Eye (tissue), 1 donor: ENCODE data around the gene CCT3.
A peak's percentile ranks its signal among the peaks of the same experiment; 100 is the strongest.

Source experiments
- DNase-seq: peaks from one replicate; pipeline ENCODE4 v3.0.0-alpha.2; 2015

Gene CCT3

DNA sequence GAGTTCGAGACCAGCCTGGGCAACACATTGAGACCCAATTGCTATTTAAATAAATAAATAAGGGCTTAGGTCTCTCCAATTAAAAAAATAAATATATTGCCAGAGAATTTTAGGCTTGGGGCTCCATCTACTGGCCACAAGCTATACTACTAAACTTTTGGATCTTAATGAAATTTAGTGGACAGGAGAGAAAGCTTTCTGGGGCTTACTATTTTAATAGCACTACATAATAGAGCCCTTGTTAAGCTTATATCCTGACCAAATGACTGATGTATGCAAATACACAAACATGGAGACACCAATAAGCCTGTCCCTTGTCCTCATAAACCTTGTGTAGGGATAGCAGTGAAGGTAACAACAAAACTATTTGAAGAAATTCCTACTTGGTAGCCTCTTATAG lies 18.4 kb downstream of the CCT3 start:
- DNase-seq: peak; percentile 46

DNA sequence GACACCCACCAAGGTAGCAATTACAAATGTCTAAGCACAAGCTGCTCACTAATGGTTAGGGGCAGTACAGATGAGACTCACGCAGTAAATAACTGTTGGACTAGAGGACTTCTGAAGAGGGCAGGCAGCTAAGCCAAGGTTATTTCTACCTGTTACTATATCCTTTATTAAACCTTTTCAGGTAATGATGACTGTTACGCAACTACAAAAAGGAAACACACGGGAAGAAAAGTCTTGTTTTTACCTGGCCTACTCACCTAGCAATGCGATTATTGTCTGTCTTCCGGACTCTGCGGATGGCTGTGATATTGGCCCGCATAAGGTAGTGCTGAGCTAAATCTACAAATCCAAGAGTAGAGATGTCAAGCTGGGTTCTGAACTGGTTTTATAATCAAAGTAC lies 21.2 kb downstream of the CCT3 start:
- DNase-seq: no peak

DNA sequence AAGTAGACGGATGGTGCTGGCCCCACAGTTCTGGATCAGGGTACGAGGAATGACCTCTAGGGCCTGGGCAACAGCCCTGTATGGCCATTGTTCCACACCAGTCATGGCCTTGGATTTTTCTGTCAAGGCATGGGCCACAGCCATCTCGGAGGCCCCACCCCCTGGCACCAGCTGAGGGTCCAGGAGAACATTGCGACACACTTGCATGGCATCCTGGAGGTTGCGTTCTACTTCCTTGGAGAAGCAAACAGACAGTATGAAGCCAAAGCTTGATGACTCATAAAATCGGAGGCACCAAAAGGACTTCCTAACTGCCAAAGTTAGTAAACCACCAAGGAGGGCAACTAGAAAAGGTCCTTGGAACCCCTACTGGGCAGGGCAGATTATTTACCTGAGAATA lies 27.1 kb downstream of the CCT3 start:
- no peak for DNase-seq

DNA sequence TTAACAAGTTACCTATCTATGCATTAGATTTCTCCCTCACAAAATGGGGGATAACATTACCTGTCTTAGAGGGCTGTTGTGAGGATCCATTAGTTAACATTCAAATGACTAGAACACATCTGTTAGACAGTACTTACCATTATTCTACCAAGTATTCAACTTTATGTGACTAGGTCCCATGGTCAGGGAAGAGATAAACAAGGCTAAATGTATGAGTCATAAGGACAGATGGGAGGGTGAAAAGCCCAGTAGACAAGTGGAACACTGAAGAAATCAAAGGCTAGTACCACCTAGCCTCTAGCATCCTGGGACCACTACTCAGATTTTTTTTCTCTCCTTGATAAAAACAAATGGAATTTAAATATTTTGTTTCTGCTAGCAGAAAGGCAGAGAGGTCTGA lies 30.0 kb downstream of the CCT3 start:
- no peak for DNase-seq

DNA sequence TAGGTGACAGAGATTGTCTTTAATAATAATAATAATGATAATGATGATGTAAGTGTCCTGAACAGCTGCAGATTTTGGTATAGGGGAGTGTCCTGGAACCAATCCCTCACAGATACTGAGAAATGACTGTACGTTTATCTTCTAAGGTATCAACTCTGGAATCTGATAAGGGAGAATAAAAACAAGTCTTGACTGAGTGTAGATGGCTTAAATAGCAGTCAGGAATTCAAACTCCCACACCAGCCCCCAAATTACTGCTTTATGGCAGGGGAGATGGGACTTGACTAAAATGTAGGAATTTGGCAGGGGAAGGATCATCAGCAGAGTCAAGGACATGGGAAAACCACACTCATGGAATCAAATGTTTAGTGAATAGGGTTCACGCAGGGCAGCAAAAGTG lies 32.9 kb downstream of the CCT3 start:
- DNase-seq: no peak

DNA sequence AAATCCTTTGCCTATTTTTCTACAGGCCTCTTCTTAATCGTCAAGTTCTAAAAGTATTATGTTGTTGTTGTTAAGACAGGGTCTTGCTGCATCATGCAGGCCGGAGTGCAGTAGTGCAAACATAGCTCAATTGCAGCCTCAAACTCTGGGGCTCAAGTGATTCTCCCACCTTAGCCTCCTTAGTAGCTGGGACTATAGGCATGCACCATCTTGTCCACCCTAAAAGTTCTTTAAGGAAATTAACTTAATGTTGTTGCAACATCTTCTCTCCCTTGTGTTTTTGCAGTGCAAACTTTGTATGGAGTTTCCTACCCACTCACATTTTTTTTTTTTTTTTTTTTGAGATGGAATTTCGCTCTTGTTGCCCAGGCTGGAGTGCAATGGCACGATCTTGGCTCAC lies 34.9 kb downstream of the CCT3 start:
- no peak for DNase-seq

DNA sequence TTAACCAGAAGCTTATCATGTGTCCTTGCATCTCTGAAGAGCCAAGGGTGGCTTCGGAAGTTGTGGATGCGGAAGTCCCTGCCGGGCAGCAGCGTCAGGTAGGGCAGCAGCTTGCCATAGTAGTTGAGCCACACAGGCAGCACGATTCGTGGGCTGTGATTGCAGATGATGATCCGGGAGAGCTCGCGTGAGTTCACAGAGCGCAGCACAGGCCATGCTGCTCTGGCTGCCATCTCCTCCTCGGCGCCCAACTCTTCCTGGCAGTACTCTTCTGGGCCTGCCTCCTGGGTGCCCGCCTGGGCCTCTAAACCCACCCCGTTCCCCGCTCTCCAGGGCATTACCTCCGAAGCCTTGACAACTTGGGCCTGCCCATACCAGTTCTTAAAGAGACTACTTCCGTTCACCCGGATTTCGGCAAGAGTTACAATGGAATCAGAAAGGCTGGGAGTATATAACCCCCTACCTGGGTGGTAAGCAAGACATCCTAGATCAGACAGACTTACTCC lies 39.2 kb downstream of the CCT3 start, which contains the start of gene VHLL:
TSS of gene VHLL (minus strand) at position 456 of the 506 bp plus-strand sequence. CDS start at position 338, 118 bp downstream.
- no peak for DNase-seq

DNA sequence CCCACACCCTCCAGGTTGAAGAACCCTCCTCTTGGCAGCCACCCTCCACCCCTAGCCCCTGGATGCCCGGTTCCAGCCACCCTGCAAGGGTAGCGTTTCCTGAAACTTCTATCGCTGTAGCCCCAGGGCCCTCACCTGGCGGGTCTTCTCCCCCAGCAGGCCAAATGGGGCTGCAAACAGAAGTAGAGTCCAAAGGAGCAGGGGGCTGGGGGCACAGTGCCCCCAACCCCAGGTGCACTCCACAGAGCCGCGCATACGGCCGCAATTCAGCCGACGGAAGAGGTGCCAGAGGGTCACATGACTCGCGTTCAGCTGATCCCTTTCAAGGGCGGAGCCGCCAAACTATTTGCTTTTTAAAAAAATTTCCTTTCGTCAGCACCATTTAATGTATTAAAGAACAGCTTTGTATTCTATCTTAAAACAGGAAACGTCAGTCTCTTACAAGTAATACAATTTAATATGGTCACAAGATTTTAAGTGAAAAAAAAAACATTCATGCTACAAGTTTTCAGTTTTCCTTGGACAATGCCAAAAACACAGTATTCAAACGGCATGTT lies 42.6 kb downstream of the CCT3 start, which contains the start of gene GLMP:
TSS of gene GLMP (minus strand) at position 289 of the 557 bp plus-strand sequence. CDS start at position 255, 34 bp downstream.
- DNase-seq: peak; percentile 81

DNA sequence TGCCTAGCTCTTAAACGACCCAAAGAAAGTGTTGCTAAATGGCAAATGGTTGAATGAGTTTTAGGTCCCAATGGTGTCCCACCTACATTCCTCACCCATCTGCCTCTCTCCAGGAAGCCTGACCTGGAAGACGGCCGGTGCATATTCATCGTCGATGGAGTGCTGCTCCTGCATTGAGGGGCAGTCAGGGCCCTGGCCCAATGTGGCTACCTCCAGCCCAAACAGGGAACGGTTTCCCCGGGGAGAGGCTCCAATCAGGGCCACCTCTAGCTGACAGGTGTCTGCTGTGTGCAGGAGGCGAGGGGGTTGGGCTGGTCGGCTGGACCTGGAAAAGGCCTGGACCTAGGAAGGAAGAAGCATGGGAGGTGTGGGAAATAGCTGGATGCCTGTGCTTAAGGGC lies 44.2 kb downstream of the CCT3 start:
- DNase-seq: no peak

DNA sequence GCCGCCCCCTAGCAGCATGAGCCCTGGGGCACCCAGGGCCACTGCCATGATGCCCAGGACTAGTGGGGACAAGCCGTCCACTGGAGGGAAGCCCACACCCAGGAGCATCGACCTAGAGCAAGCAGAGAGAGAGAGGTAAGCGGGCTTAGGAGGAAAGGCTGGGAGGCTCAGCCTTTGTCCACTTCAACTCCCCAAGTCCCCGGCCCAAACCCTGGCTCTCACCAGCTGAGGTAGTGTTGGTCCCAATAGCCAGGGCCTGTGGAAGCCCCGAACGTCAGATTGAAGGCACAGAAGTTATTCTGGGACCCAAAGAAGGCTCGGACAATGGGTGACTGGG lies 45.0 kb downstream of the CCT3 start:
- DNase-seq: no peak

DNA sequence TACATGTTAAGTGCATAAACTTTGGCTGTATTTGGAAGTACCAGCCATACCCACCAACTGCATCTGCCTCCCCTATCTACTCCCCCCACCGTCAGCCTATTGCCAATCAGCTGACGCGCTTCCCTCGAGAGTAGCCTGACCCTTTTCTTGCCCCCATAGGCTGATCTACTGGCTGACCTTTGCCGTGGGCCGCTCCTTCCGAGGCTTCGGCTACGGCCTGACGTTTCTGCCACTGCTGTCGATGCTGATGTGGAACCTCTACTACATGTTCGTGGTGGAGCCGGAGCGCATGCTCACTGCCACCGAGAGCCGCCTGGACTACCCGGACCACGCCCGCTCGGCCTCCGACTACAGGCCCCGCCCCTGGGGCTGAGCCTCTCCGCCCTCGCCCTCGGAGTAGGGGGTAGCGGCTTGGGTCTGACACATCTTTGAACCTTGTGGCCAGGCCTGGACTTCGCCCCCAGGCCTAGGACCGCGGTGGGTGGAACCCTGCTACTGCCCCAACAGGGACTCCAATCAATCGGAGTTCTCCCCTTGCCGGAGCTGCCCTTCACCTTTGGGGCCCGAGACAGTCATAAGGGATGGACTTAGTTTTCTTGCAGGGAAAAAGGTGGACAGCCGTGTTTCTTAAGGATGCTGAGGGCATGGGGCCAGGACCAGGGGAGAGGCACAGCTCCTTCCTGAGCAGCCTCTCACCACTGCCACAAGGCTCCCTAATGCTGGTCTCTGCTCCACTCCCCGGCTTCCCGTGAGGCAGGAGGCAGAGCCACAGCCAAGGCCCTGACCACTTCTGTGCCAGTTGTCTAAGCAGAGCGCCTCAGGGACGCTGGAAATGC lies 46.6 kb downstream of the CCT3 start:
- peak; percentile 90 for DNase-seq

DNA sequence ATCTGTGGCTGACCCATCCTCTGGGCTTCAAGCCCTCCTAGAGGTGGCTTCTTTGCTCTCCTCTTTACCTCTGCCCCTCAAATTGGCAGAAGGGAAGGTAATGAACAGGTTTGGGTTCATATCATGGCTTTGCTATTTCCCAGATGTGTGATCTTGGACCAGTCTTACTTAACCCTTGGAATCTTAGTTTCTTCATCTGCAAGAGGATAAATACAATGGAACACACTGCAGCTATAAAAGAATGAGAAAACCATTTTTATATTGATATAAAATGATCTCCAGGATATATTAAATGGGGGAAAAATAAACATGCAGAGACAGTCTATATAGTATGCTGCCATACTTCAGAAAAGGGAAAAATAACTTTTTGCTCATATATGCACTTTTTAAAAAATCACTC lies 48.2 kb downstream of the CCT3 start:
- DNase-seq: no peak

DNA sequence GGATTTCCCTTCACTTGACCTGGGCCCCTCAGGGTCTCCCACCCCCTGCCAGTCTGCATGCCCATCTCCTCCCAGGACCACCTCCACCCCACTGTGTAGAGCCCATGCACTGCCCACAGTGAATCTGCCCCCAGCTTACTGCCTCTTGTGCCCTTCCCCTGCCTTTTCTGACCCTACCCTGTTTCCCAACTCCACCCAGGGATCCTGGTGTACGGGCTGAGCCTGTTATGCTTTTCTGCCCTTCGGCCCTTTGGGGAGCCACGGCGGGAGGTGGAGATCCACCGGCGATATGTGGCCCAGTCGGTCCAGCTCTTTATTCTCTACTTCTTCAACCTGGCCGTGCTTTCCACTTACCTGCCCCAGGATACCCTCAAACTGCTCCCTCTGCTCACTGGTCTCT lies 52.0 kb downstream of the CCT3 start:
- DNase-seq: no peak

DNA sequence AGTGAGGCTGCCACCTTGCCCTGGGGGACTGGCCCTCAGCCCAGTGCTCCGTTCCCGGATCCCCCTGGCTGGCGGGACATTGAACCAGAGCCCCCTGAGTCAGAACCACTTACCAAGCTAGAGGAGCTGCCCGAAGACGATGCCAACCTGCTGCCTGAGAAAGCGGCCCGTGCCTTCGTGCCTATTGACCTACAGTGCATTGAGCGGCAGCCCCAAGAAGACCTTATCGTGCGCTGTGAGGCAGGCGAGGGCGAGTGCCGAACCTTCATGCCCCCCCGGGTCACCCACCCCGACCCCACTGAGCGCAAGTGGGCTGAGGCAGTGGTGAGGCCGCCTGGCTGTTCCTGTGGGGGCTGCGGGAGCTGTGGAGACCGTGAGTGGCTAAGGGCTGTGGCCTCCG lies 52.7 kb downstream of the CCT3 start:
- no peak for DNase-seq

DNA sequence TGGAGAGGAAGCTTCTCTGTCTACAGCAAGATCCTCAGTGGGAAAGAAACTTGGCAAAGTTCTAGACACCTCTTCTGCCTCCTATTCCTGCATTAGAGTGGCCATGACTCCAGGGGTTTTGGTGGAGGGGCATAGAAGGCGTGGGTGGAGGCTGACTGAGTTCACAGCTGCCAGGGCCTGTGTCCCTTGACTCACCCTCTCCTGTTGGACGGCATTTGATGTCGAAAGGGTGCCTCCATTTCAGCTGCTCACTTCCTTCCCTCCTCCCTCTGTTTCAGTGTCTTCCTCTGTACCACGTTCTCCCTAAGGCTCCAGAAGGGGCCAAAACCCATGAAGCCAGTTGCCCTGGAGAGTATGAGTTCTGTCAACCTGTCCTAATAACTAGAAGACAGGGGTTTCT lies 53.3 kb downstream of the CCT3 start:
- DNase-seq: no peak

DNA sequence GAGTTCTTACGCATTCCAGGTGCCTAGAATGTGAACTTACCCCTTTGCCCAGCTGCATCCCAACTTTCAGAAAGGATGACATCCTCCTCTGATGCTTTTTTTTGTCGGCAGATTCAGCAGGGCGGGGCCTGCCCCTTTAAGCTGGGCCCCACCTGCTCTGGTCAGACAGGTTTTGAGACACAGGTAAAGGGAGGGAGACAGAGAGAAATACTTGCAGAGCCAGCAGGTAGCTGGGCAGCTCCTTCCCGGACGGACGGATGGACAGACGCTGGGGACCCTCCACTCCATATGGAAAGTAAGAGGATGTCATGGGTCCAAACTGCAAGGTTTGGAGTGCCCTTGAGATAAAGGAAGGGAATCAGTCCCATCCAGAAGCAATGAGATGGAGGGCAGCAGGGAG lies 54.0 kb downstream of the CCT3 start, which contains the start of gene TMEM79:
TSS of gene TMEM79 (plus strand) at position 214 of the 400 bp plus-strand sequence. CDS start 902 bp downstream, outside the sequence.
- no peak for DNase-seq

DNA sequence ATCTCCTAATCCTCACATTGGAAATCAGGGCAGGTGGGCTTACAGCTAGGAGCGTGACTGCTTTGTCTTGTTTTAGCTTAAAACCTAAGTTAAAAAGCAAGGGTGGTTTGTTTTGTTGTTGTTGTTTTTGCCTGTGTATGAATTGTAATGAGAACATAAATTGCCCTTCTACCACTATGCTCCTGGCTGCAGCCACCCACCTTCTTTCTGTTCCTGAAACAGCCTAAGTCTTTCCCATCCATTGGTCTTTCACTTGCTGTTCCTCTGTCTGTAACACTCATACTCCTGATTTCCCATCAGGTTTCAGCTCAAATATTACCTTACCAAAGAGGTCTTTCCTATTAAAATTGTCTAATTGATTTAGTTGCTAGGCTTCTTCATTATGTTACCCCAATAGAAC lies 54.6 kb downstream of the CCT3 start:
- no peak for DNase-seq

DNA sequence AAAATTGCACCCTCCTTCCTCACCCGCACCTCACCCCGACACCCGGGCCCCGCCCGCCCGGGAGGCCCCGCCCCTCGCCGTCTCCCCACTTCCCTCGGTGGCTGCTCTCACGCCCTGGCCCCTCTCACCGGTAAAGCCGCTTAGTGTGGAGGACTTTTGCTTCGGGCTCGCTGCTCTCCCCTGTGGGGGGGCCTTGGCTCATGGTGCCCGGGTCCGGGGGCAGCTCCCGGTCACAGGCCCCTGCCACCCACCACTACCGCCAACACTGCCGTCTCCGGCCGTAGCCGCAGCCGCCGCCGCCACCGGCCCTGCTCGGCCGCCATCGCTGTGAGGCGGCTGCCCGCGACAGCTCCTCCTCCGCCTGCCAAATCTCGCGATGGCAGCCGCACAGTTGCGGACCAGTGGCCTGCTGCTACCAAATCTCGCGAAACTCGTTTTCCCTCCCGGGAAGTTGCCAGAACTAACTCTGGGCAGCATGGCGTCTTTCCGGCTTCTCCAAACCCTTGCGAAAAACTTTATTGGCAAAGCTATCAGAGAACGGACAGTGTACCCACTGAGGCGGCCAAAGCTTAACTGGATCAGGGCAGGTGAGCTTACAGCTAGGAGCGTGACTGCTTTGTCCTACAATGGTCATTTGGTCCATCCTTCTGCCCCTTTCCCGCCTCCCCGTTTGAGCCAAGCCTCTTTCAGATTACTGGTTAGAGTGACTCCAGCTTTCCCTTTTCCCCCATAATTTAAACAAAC lies 55.4 kb downstream of the CCT3 start, which contains the start of gene SMG5:
TSS of gene SMG5 (minus strand) at position 347 of the 744 bp plus-strand sequence. CDS start at position 202, 145 bp downstream.
- DNase-seq: peak; percentile 99

DNA sequence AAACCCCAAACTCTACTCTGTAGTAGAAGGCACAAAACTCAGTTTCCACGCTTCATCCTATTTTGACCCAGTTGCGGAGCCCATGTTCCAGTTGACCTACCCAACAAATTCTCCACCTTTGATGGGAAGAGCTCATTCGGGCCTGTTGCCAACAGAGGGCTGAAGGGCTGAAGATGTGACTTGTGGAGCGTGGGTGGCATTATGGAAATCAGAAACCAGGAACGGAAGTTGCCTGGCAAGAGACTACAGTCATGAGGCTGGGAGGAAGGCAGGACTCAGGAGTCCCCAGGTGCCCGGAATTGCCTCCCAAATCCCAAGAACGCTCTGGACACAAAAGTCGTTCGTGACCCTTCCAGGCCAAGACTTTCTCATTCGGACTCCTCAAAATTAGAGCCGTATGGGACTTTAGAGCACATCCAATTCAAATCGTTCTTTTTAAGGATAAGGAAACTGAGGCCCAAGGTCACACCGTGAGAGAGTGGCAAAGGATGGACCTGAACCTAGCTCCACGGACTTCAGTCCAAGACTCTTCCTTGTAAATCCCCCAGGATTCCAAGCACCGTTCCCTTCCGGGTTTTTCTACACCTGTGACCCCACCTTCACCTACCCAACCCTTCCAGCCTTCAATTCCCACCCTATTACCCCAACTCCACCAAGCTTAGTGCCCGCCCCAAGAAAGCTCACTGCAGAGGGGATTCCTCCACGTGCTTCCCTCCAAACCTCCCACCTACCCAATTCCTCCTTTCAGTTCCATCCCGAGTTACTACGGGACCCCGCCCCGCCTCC lies 56.2 kb downstream of the CCT3 start:
- DNase-seq: peak; percentile 8

DNA sequence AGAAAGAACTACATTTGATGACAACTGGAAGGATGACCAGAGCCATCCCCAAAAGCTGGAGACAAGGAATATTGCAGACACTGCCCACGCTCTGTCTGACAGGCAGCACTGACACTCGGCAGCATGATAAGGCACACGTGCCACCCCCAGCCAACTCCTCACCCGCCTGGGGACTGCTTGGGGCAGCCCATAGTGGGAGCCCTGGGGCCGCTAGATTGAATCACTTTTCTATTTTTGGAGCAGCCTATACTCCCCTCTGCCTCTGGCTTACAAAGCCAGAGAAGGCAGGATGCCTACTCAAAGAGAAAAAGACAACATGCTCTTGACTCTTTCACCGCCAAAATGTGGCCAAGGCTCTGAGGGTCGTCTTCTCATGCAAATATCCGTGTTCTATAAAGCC lies 56.8 kb downstream of the CCT3 start:
- DNase-seq: no peak

DNA sequence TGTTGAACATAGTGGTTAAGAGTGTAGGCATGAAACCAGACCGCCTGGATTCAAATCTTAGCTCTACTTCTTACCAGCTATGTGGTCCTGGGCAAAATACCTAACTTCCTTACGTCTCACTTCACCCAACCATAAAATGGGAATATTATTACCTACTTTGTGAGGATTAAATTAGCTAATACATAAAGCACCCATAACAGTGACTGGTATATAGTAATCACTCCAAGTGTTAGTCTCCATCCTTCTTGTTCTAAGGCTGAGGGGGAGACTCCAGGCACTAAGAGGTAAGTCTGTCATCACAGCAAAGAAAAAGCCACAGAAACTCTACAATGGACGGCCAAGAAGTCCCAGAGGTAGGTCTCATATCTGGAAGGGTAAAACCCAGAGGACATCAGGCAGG lies 58.3 kb downstream of the CCT3 start:
- DNase-seq: no peak

DNA sequence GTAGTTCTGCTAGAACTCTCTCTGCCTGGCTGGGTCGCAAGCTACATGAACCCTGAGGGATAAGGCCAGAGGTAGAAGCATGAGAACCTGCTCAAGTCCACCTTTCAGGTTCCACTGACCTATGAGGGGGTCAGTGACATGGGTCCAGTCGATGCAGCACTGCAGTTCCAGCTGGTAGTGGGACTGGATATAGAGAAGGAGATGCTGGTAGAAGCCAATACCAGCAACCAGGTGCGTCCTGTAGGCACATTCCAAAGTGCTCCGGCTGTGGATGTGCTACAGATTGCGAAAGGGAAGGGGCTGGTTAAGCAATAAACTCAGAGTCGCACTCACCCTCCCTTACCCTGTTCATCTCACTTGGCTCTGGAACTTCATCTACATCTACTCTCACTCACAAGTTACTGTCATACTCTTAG lies 61.1 kb downstream of the CCT3 start:
- DNase-seq: no peak

DNA sequence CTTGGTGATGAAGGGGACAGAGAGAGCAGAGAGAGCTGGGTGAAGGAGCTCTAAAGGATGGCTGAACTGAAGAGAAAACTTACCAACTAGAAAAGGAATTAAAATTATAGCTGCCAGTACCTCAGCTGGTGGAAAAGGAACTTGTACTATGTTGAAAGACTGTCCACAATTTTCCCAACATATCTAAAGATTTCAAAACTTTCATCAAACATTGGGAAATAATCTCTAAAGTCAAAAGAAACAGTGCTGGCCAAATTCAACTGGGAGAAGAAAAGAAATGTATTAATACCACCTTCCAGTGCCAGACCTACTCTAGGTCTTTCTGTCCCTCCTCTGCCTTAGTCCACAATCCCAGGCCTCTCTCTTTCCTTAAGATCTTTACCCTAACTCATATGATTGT lies 61.6 kb downstream of the CCT3 start:
- no peak for DNase-seq
